ENCODE data around the gene ATP5F1D. TPM values are rescaled to one million over a fixed set of nuclear protein-coding genes. Genes with fewer than 3 reads are reported as not detected.

The ATP5F1D gene
- total RNA-seq, 1 donor from 2014 or later: 167 TPM

DNA sequence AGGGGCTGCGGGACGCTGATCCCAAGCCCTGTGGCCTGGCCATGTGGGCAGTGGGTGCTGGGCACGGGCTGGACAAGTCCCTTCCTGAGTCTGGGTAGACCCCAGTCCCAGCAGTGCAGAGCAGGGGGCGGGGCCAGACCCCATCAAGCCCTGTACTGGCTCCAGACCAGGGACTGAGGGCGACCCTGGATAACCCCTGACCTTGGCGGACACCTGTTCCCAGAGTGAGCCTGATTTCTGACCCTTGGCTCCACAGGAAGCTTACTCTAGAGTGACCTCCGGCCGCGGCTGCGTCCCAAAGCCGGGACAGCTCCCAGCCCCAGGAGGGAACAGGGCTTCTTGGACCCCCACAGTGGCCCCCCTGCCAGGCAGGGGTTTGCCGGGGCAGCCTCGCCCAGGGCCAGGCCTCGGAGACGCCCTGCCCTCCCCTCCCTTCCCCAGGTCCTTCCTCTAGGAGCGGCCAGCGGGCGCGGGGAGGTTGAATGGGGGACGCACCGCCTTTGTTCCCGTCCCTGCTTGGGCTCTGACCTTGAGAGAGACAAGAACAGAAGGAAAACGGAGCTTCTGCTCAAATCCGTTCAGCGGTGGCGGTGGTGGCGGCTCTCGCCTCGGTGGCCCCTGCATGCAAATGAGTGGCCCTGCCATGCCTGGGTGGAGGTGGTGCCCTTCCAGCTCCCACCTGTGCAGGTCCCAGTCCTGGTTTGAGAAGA lies 41.8 kb downstream of the ATP5F1D start:
- TF ChIP-seq, protein P1, sequence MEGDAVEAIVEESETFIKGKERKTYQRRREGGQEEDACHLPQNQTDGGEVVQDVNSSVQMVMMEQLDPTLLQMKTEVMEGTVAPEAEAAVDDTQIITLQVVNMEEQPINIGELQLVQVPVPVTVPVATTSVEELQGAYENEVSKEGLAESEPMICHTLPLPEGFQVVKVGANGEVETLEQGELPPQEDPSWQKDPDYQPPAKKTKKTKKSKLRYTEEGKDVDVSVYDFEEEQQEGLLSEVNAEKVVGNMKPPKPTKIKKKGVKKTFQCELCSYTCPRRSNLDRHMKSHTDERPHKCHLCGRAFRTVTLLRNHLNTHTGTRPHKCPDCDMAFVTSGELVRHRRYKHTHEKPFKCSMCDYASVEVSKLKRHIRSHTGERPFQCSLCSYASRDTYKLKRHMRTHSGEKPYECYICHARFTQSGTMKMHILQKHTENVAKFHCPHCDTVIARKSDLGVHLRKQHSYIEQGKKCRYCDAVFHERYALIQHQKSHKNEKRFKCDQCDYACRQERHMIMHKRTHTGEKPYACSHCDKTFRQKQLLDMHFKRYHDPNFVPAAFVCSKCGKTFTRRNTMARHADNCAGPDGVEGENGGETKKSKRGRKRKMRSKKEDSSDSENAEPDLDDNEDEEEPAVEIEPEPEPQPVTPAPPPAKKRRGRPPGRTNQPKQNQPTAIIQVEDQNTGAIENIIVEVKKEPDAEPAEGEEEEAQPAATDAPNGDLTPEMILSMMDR (IDR thresholded peaks at IDR 0.05): no peak

DNA sequence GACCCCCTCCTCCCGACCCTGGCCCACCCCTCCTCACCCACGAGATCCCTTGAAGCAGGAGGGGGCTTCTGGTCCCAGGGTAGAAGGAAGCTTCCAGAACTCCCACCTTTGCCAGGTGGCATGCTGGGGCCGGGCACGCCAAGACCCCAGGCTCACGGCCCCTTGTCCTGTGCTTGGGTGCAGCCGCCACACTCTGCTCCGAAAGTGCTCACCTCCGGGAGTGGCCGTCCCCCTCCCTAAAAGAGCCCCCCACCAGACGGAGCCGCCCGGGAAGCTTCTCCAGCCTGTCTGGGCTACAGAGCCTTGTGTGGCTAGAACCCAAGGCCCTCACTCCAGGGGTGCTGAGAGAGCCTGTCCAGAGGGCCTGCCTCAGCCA lies 42.4 kb downstream of the ATP5F1D start:
- TF ChIP-seq, protein P1 (IDR thresholded peaks at IDR 0.05): no peak
- peaks cover 14% of the 10 kb centered on the region for H3K4me1 Mint-ChIP-seq (ENCODE audit: unreplicated experiment)
- no peaks in the 10 kb centered on the region for H3K9me3 Mint-ChIP-seq (ENCODE audit: unreplicated experiment)
- no peak overlapping the region for H3K4me3 Mint-ChIP-seq (ENCODE audit: unreplicated experiment)
- H3K27ac Mint-ChIP-seq (ENCODE audit: unreplicated experiment): no peak overlapping the region
- DNase-seq (ENCODE audit: extremely low spot score, unreplicated experiment): no peak
- H3K36me3 Mint-ChIP-seq (ENCODE audit: unreplicated experiment): peaks cover 4% of the 10 kb centered on the region
- H3K27me3 Mint-ChIP-seq (ENCODE audit: unreplicated experiment): peaks cover 11% of the 10 kb centered on the region

More for the DNA sequence above, 41.8 kb downstream of the ATP5F1D start:
- H3K36me3 Mint-ChIP-seq (ENCODE audit: unreplicated experiment): peaks cover 4% of the 10 kb centered on the region
- H3K9me3 Mint-ChIP-seq (ENCODE audit: unreplicated experiment): no peaks in the 10 kb centered on the region
- DNase-seq (ENCODE audit: extremely low spot score, unreplicated experiment): no peak
- H3K4me1 Mint-ChIP-seq (ENCODE audit: unreplicated experiment): peaks cover 14% of the 10 kb centered on the region
- H3K27ac Mint-ChIP-seq (ENCODE audit: unreplicated experiment): no peak overlapping the region
- H3K4me3 Mint-ChIP-seq (ENCODE audit: unreplicated experiment): no peak overlapping the region
- H3K27me3 Mint-ChIP-seq (ENCODE audit: unreplicated experiment): peaks cover 11% of the 10 kb centered on the region

DNA sequence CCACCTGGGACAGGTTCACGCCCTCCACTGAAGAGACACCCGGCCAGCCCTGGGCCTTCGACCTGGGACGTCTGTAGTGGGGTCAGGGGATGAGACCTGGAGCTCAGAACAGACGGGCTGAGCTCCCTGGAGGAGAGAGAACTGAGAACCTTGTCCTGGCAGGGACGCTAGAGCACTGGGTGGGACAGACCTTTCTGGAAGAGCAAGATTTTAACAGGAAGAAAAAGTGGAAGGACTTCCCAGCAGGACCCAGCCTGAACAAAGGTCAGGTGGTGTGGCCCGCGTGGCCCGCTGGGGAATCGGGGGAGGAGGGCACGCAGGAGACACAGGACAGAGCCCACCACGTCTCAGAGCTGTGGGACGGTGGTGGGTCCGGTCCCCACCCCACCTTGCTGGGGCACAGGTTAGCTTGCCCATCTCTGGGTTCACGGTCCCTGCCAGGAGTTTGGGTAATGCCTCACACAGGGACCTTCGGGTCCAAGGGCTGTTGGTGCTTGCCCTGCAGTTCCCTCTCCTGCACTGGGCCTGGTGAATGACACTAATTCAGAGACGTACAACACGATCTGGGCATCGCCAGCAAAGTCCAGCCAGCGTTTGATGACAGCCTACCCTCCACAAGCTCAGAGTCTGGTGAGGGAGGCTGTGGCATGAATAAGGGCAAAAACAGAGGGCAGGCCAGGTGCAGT lies 42.9 kb downstream of the ATP5F1D start:
- DNase-seq (ENCODE audit: extremely low spot score, unreplicated experiment): no peak
- Mint-ChIP-seq H3K9me3 (ENCODE audit: unreplicated experiment) (no peaks in the 10 kb centered on the region), H3K27me3 (ENCODE audit: unreplicated experiment) (peaks cover 11% of the 10 kb centered on the region), H3K4me1 (ENCODE audit: unreplicated experiment) (peaks cover 14% of the 10 kb centered on the region), H3K36me3 (ENCODE audit: unreplicated experiment) (peaks cover 2% of the 10 kb centered on the region), H3K27ac (ENCODE audit: unreplicated experiment) (no peak overlapping the region), H3K4me3 (ENCODE audit: unreplicated experiment) (peak overlapping the region; percentile 62)
- TF ChIP-seq, protein P1 (IDR thresholded peaks at IDR 0.05): no peak

DNA sequence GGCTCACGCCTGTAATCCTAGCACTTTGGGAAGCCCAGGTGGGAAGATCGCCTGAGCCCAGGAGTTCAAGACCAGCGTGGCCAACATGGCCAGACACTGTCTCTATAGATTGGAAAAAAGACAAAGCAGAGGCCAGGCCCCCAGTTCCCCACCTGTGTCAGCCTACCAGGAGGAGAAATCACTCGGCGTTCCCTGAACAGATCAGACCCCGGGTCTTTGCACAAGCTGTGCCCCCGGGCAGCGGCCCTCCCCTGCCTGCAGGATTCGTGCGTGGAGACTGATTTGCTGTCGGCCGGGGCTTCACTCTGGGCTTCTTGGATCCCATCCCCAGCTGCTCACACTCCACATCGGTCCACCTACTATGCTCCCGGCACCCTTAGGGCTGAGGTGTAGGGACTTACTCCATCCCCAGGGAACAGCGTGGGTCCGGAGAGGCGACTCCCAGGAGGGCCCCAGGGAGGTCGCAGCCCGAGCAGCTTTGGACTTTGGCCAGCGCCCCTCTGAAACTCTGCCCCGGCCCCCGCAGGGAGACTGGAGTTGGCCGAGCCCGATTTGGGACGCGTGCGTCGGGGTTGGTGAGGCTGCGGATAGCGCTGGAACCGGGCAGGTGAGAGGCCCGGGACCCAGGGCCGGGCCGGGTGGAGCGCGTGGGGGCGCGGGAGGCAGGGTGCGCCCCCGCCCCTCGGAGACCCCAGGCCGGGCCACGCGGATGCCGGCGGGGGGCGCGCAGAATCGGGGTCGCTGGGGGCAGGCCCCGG lies 43.6 kb downstream of the ATP5F1D start:
- H3K36me3 Mint-ChIP-seq (ENCODE audit: unreplicated experiment): no peaks in the 10 kb centered on the region
- peaks cover 11% of the 10 kb centered on the region for H3K27me3 Mint-ChIP-seq (ENCODE audit: unreplicated experiment)
- H3K27ac Mint-ChIP-seq (ENCODE audit: unreplicated experiment): no peak overlapping the region

More for the DNA sequence above, 43.6 kb downstream of the ATP5F1D start:
- peaks cover 10% of the 10 kb centered on the region for H3K4me1 Mint-ChIP-seq (ENCODE audit: unreplicated experiment)
- H3K9me3 Mint-ChIP-seq (ENCODE audit: unreplicated experiment): no peaks in the 10 kb centered on the region
- TF ChIP-seq, protein P1 (IDR thresholded peaks at IDR 0.05): no peak
- H3K4me3 Mint-ChIP-seq (ENCODE audit: unreplicated experiment): peak overlapping the region; percentile 62
- no peak for DNase-seq (ENCODE audit: extremely low spot score, unreplicated experiment)
